Parathyroid adenoma (tissue), 2 donors: ENCODE results near the gene KLHDC4.

ENCODE experiments used
- H2AFZ ChIP-seq: fragments of 300-600 bp; sonication (generic); one replicate; pipeline ENCODE4 v1.7.0; 2017; ENCODE audit warnings: antibody characterized with exemption, mild to moderate bottlenecking
- H3K27ac ChIP-seq: fragments of 300-600 bp; sonication (generic); one replicate; pipeline ENCODE4 v1.7.0; 2017
- H3K27me3 ChIP-seq: fragments of 300-600 bp; sonication (generic); one replicate; pipeline ENCODE4 v1.7.0; 2017; ENCODE audit warnings: low read length; ENCODE audit not compliant: control insufficient read depth, insufficient read depth
- H3K36me3 ChIP-seq: fragments of 300-600 bp; sonication (generic); one replicate; pipeline ENCODE4 v1.7.0; 2017; ENCODE audit warnings: low read length; ENCODE audit not compliant: control insufficient read depth, insufficient read depth
- H3K4me1 ChIP-seq: fragments of 300-600 bp; sonication (generic); one replicate; pipeline ENCODE4 v1.7.0; 2017; ENCODE audit warnings: control low read depth
- H3K4me2 ChIP-seq: fragments of 300-600 bp; sonication (generic); one replicate; pipeline ENCODE4 v1.7.0; 2017; ENCODE audit warnings: low read length
- H3K4me3 ChIP-seq: fragments of 300-600 bp; sonication (generic); one replicate; pipeline ENCODE4 v1.7.0; 2017; ENCODE audit warnings: low read depth, low read length
- H3K79me2 ChIP-seq: fragments of 300-600 bp; sonication (generic); one replicate; pipeline ENCODE4 v1.7.0; 2017; ENCODE audit warnings: control low read depth
- H3K9ac ChIP-seq: fragments of 300-600 bp; sonication (generic); one replicate; pipeline ENCODE4 v1.7.0; 2017; ENCODE audit warnings: mild to moderate bottlenecking
- H3K9me3 ChIP-seq: fragments of 300-600 bp; sonication (generic); one replicate; pipeline ENCODE4 v1.7.0; 2017; ENCODE audit warnings: low read length; ENCODE audit not compliant: control insufficient read depth
- TF ChIP-seq, protein P1 (sequence below): fragments of 300-600 bp; sonication (generic); IDR thresholded peaks from one replicate; pipeline ENCODE4 v1.7.0; 2017; ENCODE audit warnings: antibody characterized with exemption, mild to moderate bottlenecking
- donor health status: primary hyperparathyroidism.

KLHDC4 gene

DNA sequence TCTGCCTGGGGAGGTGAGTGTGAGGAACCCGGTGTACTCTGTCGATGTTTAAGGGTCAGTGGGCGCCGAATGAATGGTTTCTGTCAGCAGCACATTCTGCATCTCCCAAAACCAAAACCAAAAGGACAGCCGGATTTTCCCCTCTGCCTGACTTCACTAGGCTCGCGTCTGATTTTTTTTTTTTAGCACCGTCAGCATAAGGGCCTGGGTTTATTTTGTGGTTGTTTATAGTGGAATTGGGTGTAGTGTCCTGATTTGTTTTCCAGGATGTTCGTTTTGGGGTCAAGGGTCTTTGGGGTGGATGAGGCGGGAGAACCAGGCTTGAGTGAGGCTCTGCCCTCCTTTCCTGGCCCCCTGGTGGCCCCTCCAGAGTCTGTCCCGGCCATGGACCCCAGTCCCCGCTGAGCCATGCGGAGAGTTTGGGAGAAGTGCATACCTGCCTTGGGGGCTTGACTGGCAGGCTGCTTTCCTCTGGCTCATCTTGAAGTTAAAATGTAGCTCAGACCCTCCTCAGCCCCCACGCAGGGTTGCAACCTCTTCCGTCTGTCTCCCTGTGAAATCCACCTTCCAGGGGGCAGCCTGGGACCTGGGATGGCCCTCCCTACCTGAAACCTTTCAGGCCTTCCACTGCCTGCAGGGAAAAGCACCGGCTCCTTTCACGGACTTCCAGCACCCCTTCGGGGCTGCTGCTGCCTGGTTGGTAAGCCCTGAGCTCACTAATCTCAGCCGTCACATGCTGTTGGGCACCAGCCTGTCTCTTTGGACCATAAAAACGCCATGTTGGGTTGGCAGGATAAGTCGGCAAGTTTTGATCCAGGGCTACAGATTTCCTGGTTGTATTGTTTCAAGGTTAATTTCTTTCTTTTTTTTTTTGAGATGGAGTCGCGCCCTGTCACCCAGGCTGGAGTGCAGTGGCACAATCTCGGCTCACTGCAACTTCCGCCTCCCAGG is 103.3 kb downstream of the KLHDC4 start:
- Histone ChIP-seq H3K79me2 (no peaks in the 10 kb centered on the region), H3K27me3 (no peaks in the 10 kb centered on the region), H3K4me1 (no peaks in the 10 kb centered on the region), H3K4me3 (no peak overlapping the region), H3K36me3 (no peaks in the 10 kb centered on the region), H2AFZ (no peak overlapping the region), H3K9me3 (no peaks in the 10 kb centered on the region), H3K4me2 (no peak overlapping the region), H3K9ac (no peak overlapping the region), H3K27ac (no peak overlapping the region)
- TF ChIP-seq, protein P1, sequence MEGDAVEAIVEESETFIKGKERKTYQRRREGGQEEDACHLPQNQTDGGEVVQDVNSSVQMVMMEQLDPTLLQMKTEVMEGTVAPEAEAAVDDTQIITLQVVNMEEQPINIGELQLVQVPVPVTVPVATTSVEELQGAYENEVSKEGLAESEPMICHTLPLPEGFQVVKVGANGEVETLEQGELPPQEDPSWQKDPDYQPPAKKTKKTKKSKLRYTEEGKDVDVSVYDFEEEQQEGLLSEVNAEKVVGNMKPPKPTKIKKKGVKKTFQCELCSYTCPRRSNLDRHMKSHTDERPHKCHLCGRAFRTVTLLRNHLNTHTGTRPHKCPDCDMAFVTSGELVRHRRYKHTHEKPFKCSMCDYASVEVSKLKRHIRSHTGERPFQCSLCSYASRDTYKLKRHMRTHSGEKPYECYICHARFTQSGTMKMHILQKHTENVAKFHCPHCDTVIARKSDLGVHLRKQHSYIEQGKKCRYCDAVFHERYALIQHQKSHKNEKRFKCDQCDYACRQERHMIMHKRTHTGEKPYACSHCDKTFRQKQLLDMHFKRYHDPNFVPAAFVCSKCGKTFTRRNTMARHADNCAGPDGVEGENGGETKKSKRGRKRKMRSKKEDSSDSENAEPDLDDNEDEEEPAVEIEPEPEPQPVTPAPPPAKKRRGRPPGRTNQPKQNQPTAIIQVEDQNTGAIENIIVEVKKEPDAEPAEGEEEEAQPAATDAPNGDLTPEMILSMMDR = no peak

DNA sequence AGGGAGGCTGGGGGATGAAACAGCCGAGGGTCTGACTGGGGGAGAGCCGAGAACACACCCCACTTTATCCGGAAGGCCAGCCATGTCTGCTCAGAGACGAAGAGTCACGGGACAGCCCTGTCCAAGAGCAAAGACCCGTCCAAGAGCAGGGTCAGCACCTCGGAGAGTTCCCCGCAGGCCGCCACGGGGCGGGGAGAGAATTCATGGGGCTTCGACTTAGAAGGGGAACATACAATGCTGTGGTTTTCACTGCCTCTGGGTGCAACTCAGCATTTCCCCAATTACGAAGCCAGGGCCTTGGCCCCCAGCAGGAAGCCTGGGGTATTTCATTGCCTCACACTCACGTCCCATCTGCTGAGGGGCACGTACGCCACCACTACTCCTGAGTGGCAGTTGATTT is 104.2 kb downstream of the KLHDC4 start:
- Histone ChIP-seq H3K4me2 (no peak overlapping the region), H3K4me3 (no peak overlapping the region), H3K79me2 (no peaks in the 10 kb centered on the region), H3K9me3 (no peaks in the 10 kb centered on the region), H3K4me1 (no peaks in the 10 kb centered on the region), H3K9ac (no peak overlapping the region), H3K36me3 (no peaks in the 10 kb centered on the region), H3K27ac (no peak overlapping the region), H2AFZ (no peak overlapping the region), H3K27me3 (no peaks in the 10 kb centered on the region)
- TF ChIP-seq, protein P1 = no peak

DNA sequence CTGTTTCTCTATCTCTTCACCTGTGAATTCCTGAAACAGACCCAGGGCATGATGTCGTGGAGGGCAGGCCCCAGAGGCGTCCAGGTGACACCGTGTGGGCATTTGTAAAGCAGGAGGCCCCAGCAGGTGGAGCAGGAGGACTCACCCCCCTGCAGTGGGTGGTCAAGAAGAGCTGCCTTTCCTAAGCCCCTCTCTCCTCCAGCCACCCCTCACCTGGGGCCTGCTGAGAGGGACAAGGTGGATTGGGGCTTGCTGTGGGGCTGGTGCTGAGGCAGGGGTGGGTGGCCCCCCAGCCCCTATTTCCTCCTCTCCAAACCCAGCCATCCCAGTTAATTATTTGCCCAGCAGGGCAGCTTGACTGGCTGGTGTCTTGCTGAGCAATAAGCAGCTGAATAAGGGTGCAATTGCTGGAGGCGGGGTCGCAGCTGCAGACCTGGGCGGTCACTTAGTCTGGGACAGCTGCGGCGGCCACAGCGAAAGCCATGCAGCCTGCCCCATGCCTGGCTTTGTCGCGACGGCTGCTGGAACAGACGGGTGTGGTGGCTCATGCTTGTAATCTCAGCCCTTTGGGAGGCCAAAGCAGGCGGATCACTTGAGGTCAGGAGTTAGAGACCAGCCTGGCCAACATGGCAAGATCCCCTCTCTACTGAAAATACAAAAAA is 107.1 kb downstream of the KLHDC4 start:
- H3K27me3 ChIP-seq = no peaks in the 10 kb centered on the region
- H3K27ac ChIP-seq = no peak overlapping the region
- no peaks in the 10 kb centered on the region for H3K9me3 ChIP-seq
- H3K4me3 ChIP-seq = no peak overlapping the region
- TF ChIP-seq, protein P1 = no peak
- H2AFZ ChIP-seq = no peak overlapping the region
- no peaks in the 10 kb centered on the region for H3K4me1 ChIP-seq
- H3K36me3 ChIP-seq = no peaks in the 10 kb centered on the region
- H3K9ac ChIP-seq = no peak overlapping the region
- H3K4me2 ChIP-seq = no peak overlapping the region
- no peaks in the 10 kb centered on the region for H3K79me2 ChIP-seq
